ENCODE measurements around the gene TSPAN18. TPM values are rescaled to one million over a fixed set of nuclear protein-coding genes. Genes with fewer than 3 reads are reported as not detected.

Gene TSPAN18
- total RNA-seq, 4 donors from 2014 or later = 2.1 to 9.1 (median 2.5) TPM

DNA sequence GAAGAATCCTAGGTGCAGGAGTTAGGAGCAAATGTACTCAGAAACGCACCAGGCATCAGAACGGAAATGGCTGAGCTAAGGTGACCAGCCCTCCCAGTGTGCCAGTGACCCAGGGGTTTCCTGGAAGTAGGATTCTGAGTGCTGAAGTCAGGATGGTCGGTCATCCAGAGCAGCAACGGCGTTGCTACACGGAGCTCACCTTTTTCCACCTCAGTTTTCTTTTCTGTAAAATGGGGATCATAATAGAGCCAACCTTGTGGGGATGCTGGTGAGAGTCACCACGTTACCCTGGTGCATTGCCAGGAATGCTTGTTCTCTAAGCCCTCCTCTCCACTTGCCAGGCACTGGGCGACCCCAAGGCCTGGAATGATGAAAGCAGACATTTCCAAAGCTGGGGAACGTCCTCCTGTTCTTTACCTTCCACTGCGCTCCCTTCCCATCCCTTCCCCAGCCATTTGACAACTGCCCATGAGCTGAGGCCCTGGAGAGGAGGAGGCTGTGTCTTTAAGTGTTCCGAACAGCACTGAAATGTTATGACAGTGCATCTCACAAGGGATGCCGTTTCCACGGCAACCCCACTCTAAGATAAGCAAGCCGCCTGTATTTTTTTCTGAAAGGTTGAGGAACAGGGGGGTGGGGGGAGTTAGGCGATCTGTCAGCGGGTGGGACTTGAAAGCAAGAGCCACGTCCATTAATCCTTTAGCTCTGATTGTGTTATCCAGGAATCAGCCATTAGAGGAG is 66.8 kb downstream of the TSPAN18 start:
- no peak overlapping the region for H3K27ac ChIP-seq
- intact Hi-C loops (cut with DNase I; ENCODE audit: low total_unique reads) = no loop called here
- no peaks in the 10 kb centered on the region for H3K9me3 ChIP-seq
- ATAC-seq = no peak
- TF ChIP-seq POLR2A (IDR thresholded peaks at IDR 0.05) = no peak
- TF ChIP-seq, protein P1, sequence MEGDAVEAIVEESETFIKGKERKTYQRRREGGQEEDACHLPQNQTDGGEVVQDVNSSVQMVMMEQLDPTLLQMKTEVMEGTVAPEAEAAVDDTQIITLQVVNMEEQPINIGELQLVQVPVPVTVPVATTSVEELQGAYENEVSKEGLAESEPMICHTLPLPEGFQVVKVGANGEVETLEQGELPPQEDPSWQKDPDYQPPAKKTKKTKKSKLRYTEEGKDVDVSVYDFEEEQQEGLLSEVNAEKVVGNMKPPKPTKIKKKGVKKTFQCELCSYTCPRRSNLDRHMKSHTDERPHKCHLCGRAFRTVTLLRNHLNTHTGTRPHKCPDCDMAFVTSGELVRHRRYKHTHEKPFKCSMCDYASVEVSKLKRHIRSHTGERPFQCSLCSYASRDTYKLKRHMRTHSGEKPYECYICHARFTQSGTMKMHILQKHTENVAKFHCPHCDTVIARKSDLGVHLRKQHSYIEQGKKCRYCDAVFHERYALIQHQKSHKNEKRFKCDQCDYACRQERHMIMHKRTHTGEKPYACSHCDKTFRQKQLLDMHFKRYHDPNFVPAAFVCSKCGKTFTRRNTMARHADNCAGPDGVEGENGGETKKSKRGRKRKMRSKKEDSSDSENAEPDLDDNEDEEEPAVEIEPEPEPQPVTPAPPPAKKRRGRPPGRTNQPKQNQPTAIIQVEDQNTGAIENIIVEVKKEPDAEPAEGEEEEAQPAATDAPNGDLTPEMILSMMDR (IDR thresholded peaks at IDR 0.05 in 4 of 5, conservative IDR thresholded peaks at IDR 0.05 in 1 of 5) = no peak
- H3K4me3 ChIP-seq = no peak overlapping the region
- no peak for DNase-seq
- no peaks in the 10 kb centered on the region for H3K36me3 ChIP-seq
- in situ Hi-C loops (cut with MboI; ENCODE audit: low sequenced_read_pairs in 4 of 4) = no loop called here
- no peaks in the 10 kb centered on the region for H3K4me1 ChIP-seq
- H3K27me3 ChIP-seq = no peaks in the 10 kb centered on the region

DNA sequence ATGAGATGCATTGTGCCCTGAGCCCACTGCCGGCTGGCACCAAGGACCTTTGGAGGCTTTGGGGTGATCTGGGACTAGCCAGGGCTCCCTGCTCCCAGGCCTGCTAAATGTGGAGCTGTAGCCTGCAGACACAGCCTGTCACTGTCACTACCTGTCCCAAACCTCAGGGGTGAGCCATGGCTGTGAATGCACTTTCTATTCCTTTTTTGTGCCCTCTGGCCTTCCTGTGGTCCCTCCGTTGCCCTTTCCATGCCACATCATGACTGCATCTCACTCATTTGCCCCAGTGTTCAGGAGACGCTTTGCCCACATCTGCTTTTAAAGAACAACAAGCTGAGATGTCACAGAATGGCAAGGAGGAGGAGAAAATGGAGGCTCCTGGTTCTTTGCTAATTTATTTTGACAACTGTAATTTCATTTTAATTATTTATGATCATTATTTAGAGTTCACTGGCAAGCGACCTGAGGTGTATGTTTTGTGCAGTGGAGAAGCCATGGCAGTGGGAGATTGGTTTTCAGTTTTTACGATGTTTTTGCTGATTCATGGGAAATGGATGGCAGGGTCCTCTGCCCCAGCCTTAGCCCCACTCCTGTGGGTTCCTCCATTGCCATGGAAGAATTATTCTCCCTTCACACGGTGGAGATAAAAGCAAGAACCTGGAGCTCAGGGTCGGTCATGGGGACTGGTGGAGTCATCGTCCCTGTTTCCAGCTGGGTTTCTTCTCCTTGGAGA is 69.2 kb downstream of the TSPAN18 start:
- ATAC-seq = no peak
- intact Hi-C loops (cut with DNase I; ENCODE audit: low total_unique reads) = no loop called here
- H3K4me3 ChIP-seq = no peak overlapping the region
- no peak overlapping the region for H3K27ac ChIP-seq
- in situ Hi-C loops (cut with MboI; ENCODE audit: low sequenced_read_pairs in 4 of 4) = no loop called here
- no peaks in the 10 kb centered on the region for H3K4me1 ChIP-seq
- H3K9me3 ChIP-seq = no peaks in the 10 kb centered on the region
- TF ChIP-seq, protein P1 (IDR thresholded peaks at IDR 0.05 in 4 of 5, conservative IDR thresholded peaks at IDR 0.05 in 1 of 5) = no peak
- no peak for TF ChIP-seq POLR2A (IDR thresholded peaks at IDR 0.05)
- peaks cover 0 to 8% (median 0%) of the 10 kb centered on the region in 3 donors for H3K27me3 ChIP-seq
- no peak for DNase-seq
- no peaks in the 10 kb centered on the region for H3K36me3 ChIP-seq

DNA sequence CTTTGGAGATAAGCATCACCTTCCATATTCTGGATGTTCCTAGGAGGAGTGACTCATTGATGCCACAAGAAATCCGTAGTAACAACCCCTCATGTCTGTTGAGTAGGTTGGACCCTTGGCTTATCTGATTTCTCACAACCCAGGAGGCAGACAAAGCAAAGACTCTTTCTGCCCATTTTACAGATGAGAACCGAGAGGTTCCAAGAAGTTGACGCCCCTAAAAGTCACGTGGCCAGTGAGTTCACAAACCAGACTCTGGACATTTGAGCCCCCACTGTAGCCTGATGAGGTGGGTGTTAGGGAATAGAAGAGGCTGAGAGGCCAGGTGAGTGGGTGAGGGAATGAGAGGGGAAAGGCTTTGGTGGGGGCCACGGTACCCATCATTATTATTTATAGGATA is 70.3 kb downstream of the TSPAN18 start:
- no peak for DNase-seq
- no peak overlapping the region for H3K27ac ChIP-seq
- no peak for TF ChIP-seq POLR2A (IDR thresholded peaks at IDR 0.05)
- TF ChIP-seq, protein P1 (IDR thresholded peaks at IDR 0.05 in 4 of 5, conservative IDR thresholded peaks at IDR 0.05 in 1 of 5) = no peak
- intact Hi-C loops (cut with DNase I; ENCODE audit: low total_unique reads) = no loop called here
- H3K9me3 ChIP-seq = no peaks in the 10 kb centered on the region
- H3K4me3 ChIP-seq = no peak overlapping the region
- H3K4me1 ChIP-seq = no peaks in the 10 kb centered on the region
- in situ Hi-C loops (cut with MboI; ENCODE audit: low sequenced_read_pairs in 4 of 4) = no loop called here
- no peaks in the 10 kb centered on the region for H3K36me3 ChIP-seq
- H3K27me3 ChIP-seq = peaks cover 0 to 8% (median 0%) of the 10 kb centered on the region in 3 donors
- ATAC-seq = no peak

DNA sequence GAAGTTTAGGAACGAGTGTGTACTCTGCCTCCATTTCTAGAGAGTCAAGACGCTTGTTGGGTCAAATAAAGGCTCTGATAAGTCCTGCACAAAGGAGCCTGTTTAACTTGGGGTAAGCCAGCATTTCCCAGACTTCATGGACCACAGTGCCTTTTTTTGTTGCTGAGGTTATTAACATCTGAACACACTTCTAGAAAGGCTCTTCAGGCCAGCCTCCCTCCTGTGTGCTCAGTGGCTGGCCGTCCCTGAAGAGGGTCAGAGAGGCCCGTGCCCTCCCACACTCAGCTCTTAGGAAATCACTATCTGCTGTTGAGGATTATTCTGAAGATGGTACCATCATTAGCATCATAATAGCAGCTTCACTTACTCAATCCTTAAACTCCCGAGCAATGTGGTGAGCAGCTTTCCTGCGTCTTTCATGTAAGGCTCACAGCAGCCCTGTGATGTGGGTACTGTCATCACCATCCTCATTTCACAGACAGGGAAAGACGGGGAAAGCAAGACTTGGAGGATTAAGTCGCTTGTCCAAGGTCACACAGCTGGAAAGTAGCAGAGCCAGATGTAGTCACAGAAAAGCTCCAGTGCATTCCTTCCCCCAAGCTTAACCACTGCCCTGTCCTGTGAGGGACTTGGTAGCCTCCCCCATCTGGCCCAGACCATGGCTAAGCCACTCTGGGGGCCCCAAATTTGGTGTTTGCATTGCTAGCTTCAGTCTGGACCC is 71.3 kb downstream of the TSPAN18 start:
- no peak for TF ChIP-seq POLR2A (IDR thresholded peaks at IDR 0.05)
- TF ChIP-seq, protein P1 (IDR thresholded peaks at IDR 0.05 in 4 of 5, conservative IDR thresholded peaks at IDR 0.05 in 1 of 5) = no peak
- DNase-seq = no peak
- Histone ChIP-seq H3K36me3 (no peaks in the 10 kb centered on the region), H3K9me3 (no peaks in the 10 kb centered on the region), H3K27me3 (peaks cover 0 to 8% (median under 1%) of the 10 kb centered on the region in 3 donors), H3K4me3 (no peak overlapping the region), H3K4me1 (no peaks in the 10 kb centered on the region), H3K27ac (no peak overlapping the region)
- ATAC-seq = no peak
- in situ Hi-C loops (cut with MboI; ENCODE audit: low sequenced_read_pairs in 4 of 4) = no loop called here
- intact Hi-C loops (cut with DNase I; ENCODE audit: low total_unique reads) = no loop called here

All from gastrocnemius medialis (tissue), 4 donors.